ENCODE results near the gene HTR4.

- no peak for TF ChIP-seq POLR2AphosphoS5 (IDR thresholded peaks at IDR 0.05)
- TF ChIP-seq CTCF (IDR thresholded peaks at IDR 0.05): no peak
These were observed 29.3 kb upstream of the HTR4 start for GRCh38 chr5:148683651-148684050.
